Progenitor cell of endocrine pancreas (in vitro differentiated cells): ENCODE results near the gene NINL. TPM values are rescaled to one million over a fixed set of nuclear protein-coding genes. Genes with fewer than 3 reads are reported as not detected.

ENCODE experiments used
- DNase-seq: peaks from one replicate; pipeline ENCODE4 v3.0.0; 2021; ENCODE audit warnings: low spot score; ENCODE audit not compliant: unreplicated experiment
- H3K27ac Mint-ChIP-seq: 2 replicates; pipeline ENCODE4 v1.8.0; 2021; ENCODE audit warnings: mild to moderate bottlenecking, moderate library complexity, mixed read lengths
- H3K27me3 Mint-ChIP-seq: 2 replicates; pipeline ENCODE4 v1.8.0; 2021; ENCODE audit warnings: mixed read lengths
- H3K36me3 Mint-ChIP-seq: 2 replicates; pipeline ENCODE4 v1.8.0; 2022; ENCODE audit warnings: mixed read lengths; ENCODE audit not compliant: insufficient read depth
- H3K4me1 Mint-ChIP-seq: 2 replicates; pipeline ENCODE4 v1.8.0; 2021; ENCODE audit warnings: low read depth, mixed read lengths
- H3K4me3 Mint-ChIP-seq: 2 replicates; pipeline ENCODE4 v1.8.0; 2021; ENCODE audit warnings: low read depth, mild to moderate bottlenecking, moderate library complexity, mixed read lengths
- H3K9me3 Mint-ChIP-seq: 2 replicates; pipeline ENCODE4 v1.8.0; 2021; ENCODE audit warnings: low read depth, mixed read lengths
- CTCF ChIP-seq: fragments of 200-600 bp; sonication (generic); IDR thresholded peaks from one replicate; pipeline ENCODE4 v1.5.0; 2021; ENCODE audit warnings: antibody characterized with exemption, mild to moderate bottlenecking; ENCODE audit not compliant: unreplicated experiment
- total RNA-seq: library from RNA; stranded (reverse); gene quantifications from 2 replicates; pipeline ENCODE4 v1.2.1, GENCODE V29; 2021

The NINL gene
- total RNA-seq, 1 donor from 2014 or later = 125 TPM

GRCh38 chr20:25454153-25454900, 131.0 kb downstream of the NINL start:
- Mint-ChIP-seq H3K36me3 (peaks cover 55% of the 10 kb centered on the region), H3K27ac (peak overlapping the region; percentile 84), H3K27me3 (no peaks in the 10 kb centered on the region), H3K4me1 (no peaks in the 10 kb centered on the region), H3K9me3 (peaks cover 5% of the 10 kb centered on the region), H3K4me3 (no peak overlapping the region)
- no peak for TF ChIP-seq CTCF
- DNase-seq = no peak

GRCh38 chr20:25453035-25453810, 132.1 kb downstream of the NINL start:
- H3K27me3 Mint-ChIP-seq = no peaks in the 10 kb centered on the region
- H3K27ac Mint-ChIP-seq = peak overlapping the region; percentile 66
- H3K9me3 Mint-ChIP-seq = peaks cover 16% of the 10 kb centered on the region
- peaks cover 67% of the 10 kb centered on the region for H3K36me3 Mint-ChIP-seq
- TF ChIP-seq CTCF = no peak
- no peak overlapping the region for H3K4me3 Mint-ChIP-seq
- H3K4me1 Mint-ChIP-seq = no peaks in the 10 kb centered on the region
- DNase-seq = no peak

GRCh38 chr20:25452333-25452732, 133.0 kb downstream of the NINL start:
- Mint-ChIP-seq H3K9me3 (peaks cover 18% of the 10 kb centered on the region), H3K27ac (no peak overlapping the region), H3K27me3 (no peaks in the 10 kb centered on the region), H3K36me3 (peaks cover 69% of the 10 kb centered on the region), H3K4me1 (no peaks in the 10 kb centered on the region), H3K4me3 (no peak overlapping the region)
- TF ChIP-seq CTCF = no peak
- no peak for DNase-seq

- no peaks in the 10 kb centered on the region for H3K27me3 Mint-ChIP-seq
Observed at GRCh38 chr20:25447671-25448070, 137.7 kb downstream of the NINL start.

More at GRCh38 chr20:25447671-25448070, 137.7 kb downstream of the NINL start:
- Mint-ChIP-seq H3K4me1 (no peaks in the 10 kb centered on the region), H3K9me3 (peaks cover 22% of the 10 kb centered on the region), H3K27ac (no peak overlapping the region), H3K36me3 (peaks cover 55% of the 10 kb centered on the region), H3K4me3 (no peak overlapping the region)
- TF ChIP-seq CTCF = no peak
- DNase-seq = no peak
